Measurements from ENCODE around the gene IQGAP2. TPM values are rescaled to one million over a fixed set of nuclear protein-coding genes. Genes with fewer than 3 reads are reported as not detected.
"Not testable (repeated sequence)": the region's sequence is repeated elsewhere in the genome, so short reads cannot be mapped to it uniquely, and the experiment has no call there.

IQGAP2 gene
- total RNA-seq, 1 experiment from 2014 or later = 83.2 TPM

- DNase-seq (ENCODE audit: low spot score) = no peak
- in situ Hi-C loops (cut with HindIII; ENCODE audit: low sequenced_read_pairs) = no loop called here
Measured at GRCh38 chr5:76517334-76517733, 114.2 kb downstream of the IQGAP2 start.

GRCh38 chr5:76518246-76518645, 115.2 kb downstream of the IQGAP2 start:
- DNase-seq (ENCODE audit: low spot score); in situ Hi-C loops (cut with HindIII; ENCODE audit: low sequenced_read_pairs): not testable (repeated sequence)

- DNase-seq (ENCODE audit: low spot score) = no peak
- in situ Hi-C loops (cut with HindIII; ENCODE audit: low sequenced_read_pairs) = no loop called here
Measured at GRCh38 chr5:76521240-76521758, 118.2 kb downstream of the IQGAP2 start.

GRCh38 chr5:76522103-76522935, 119.2 kb downstream of the IQGAP2 start:
- in situ Hi-C loops (cut with HindIII; ENCODE audit: low sequenced_read_pairs) = no loop called here
- DNase-seq (ENCODE audit: low spot score) = no peak

GRCh38 chr5:76524101-76524835, 121.2 kb downstream of the IQGAP2 start:
- DNase-seq (ENCODE audit: low spot score) = no peak
- in situ Hi-C loops (cut with HindIII; ENCODE audit: low sequenced_read_pairs) = no loop called here

- no peak for DNase-seq (ENCODE audit: low spot score)
- in situ Hi-C loops (cut with HindIII; ENCODE audit: low sequenced_read_pairs) = no loop called here
Measured at GRCh38 chr5:76524868-76525267, 121.8 kb downstream of the IQGAP2 start.

GRCh38 chr5:76525956-76526355, 122.9 kb downstream of the IQGAP2 start:
- in situ Hi-C loops (cut with HindIII; ENCODE audit: low sequenced_read_pairs) = no loop called here
- no peak for DNase-seq (ENCODE audit: low spot score)

- DNase-seq (ENCODE audit: low spot score) = no peak
- in situ Hi-C loops (cut with HindIII; ENCODE audit: low sequenced_read_pairs) = no loop called here
Measured at GRCh38 chr5:76526950-76527583, 124.0 kb downstream of the IQGAP2 start.

- in situ Hi-C loops (cut with HindIII; ENCODE audit: low sequenced_read_pairs) = no loop called here
Measured at GRCh38 chr5:76527685-76528161, 124.6 kb downstream of the IQGAP2 start.

GRCh38 chr5:76528547-76529331, 125.7 kb downstream of the IQGAP2 start:
- in situ Hi-C loops (cut with HindIII; ENCODE audit: low sequenced_read_pairs) = no loop called here
- DNase-seq (ENCODE audit: low spot score) = no peak

More at GRCh38 chr5:76527685-76528161, 124.6 kb downstream of the IQGAP2 start:
- no peak for DNase-seq (ENCODE audit: low spot score)

- in situ Hi-C loops (cut with HindIII; ENCODE audit: low sequenced_read_pairs) = no loop called here
- no peak for DNase-seq (ENCODE audit: low spot score)
Measured at GRCh38 chr5:76529464-76530344, 126.6 kb downstream of the IQGAP2 start.

- in situ Hi-C loops (cut with HindIII; ENCODE audit: low sequenced_read_pairs) = no loop called here
- DNase-seq (ENCODE audit: low spot score) = no peak
Measured at GRCh38 chr5:76532052-76532451, 129.0 kb downstream of the IQGAP2 start.

GRCh38 chr5:76532973-76533372, 129.9 kb downstream of the IQGAP2 start:
- DNase-seq (ENCODE audit: low spot score) = no peak
- in situ Hi-C loops (cut with HindIII; ENCODE audit: low sequenced_read_pairs) = no loop called here

- DNase-seq (ENCODE audit: low spot score) = no peak
- in situ Hi-C loops (cut with HindIII; ENCODE audit: low sequenced_read_pairs) = no loop called here
Measured at GRCh38 chr5:76535577-76535976, 132.5 kb downstream of the IQGAP2 start.

GRCh38 chr5:76537073-76537543, 134.0 kb downstream of the IQGAP2 start:
- no peak for DNase-seq (ENCODE audit: low spot score)
- in situ Hi-C loops (cut with HindIII; ENCODE audit: low sequenced_read_pairs) = no loop called here

- in situ Hi-C loops (cut with HindIII; ENCODE audit: low sequenced_read_pairs) = no loop called here
- DNase-seq (ENCODE audit: low spot score) = no peak
Measured at GRCh38 chr5:76542241-76542640, 139.2 kb downstream of the IQGAP2 start.

GRCh38 chr5:76542887-76543690, 140.0 kb downstream of the IQGAP2 start:
- in situ Hi-C loops (cut with HindIII; ENCODE audit: low sequenced_read_pairs) = no loop called here
- no peak for DNase-seq (ENCODE audit: low spot score)

Measured in G401 (cell line).